ENCODE measurements around the gene PGM3. TPM values are rescaled to one million over a fixed set of nuclear protein-coding genes. Genes with fewer than 3 reads are reported as not detected.

The PGM3 gene
- total RNA-seq, 1 donor from 2014 or later: 42.6 TPM

DNA sequence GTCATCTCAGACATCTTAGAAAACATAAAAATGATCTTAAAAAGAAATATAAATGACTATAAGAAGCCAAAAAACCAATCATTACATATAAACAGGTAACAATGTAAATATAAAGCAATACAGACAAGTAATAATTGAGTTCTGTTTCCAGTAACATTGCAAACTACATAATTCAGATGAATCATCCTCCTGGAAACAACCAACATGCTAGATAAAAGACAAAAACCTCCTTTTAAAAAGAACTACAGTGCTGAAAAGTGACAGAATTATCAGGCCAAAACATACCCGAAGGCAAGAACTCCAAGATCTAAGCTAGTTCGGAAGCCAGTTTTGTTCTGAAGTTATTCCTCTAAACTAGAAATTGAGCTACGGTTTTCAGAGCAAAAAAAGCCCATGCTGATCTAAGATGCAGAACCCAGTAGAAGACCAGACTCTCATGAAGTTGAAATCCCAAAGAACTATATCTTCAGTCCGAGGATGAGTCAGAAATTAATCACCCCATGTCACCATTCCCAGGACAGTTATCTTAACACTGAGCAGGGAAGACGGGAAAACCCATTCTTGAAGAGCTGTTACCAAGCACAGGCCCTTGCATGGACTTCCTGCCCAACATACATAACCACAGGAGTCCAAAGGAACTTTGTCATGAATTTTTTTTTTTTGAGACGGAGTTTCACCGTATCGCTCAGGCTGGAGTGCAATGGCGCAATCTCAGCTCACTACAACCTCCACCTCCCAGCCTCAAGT lies 9.8 kb downstream of the PGM3 start:
- no peak for DNase-seq (ENCODE audit: extremely low read depth, low read depth, low spot score)

DNA sequence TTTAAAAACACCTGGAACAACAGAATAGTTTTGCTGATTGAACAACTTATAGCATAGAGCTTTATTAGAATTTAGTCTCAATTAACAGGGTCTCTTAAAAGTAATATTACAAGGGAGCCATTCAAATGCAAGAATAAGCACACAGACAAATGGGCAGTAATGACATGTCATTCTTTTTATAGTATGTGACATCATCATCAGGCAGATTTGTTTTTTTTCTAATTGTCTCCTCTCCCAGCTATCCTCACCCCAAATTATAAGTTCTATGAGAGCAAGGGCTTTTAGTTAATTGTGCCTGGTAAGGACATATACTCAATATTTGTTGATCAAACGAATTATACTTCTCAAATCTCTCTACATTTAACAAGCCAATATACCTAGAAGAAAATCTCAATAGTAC lies 11.0 kb downstream of the PGM3 start:
- DNase-seq (ENCODE audit: extremely low read depth, low read depth, low spot score): no peak

DNA sequence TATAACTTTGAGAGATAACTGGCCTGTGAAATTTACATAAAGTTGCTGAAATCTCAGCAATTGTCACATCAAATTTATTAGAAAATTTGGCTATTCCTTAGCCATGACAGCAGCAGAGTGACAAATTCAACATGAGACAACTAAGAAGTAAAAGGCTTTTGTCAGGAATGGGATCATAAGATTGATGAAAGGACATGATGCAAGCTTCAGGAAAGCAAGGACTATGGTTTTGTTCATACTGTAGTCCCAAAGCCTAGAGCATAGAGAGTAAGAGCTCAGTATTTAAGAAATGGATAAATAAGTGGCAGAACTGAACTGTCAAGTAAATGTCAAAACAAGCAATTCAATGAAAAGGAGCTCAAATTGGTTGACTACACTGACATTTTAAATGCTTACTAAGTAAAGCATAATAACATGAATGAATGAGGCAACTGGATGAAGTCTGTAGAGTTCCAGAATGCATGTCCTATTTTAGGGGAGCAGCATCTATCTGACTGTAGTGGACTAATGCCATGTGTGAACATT lies 12.6 kb downstream of the PGM3 start:
- DNase-seq (ENCODE audit: extremely low read depth, low read depth, low spot score): no peak

GRCh38 chr6:83176246-83176645 lies 16.8 kb downstream of the PGM3 start:
- DNase-seq (ENCODE audit: extremely low read depth, low read depth, low spot score): no peak

DNA sequence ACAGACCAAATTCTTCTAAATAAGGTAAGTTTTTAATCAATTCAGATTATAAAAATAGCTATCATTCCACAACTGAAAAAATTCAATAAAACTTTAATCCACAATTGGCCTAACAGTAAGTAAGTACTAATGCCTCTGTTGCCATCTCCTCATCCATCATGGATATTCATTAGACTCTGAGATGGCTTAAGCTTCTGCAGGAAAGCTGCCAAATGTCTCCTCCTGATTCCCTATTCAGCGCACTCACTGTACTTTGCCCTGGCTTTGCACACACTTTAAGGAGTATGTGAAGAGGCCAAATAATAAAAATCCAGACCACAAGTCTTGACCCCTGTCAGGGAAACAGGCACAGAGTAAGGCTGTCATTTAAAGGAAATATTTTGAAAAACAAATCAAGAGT lies 23.6 kb downstream of the PGM3 start:
- DNase-seq (ENCODE audit: extremely low read depth, low read depth, low spot score): no peak

GRCh38 chr6:83169106-83169505 lies 24.0 kb downstream of the PGM3 start:
- DNase-seq (ENCODE audit: extremely low read depth, low read depth, low spot score): no peak

- DNase-seq (ENCODE audit: extremely low read depth, low read depth, low spot score): no peak
Observed at GRCh38 chr6:83168556-83168955, 24.5 kb downstream of the PGM3 start.

GRCh38 chr6:83167726-83168278 lies 25.3 kb downstream of the PGM3 start:
- DNase-seq (ENCODE audit: extremely low read depth, low read depth, low spot score): no peak

- DNase-seq (ENCODE audit: extremely low read depth, low read depth, low spot score): no peak
Observed at GRCh38 chr6:83160167-83160566, 32.9 kb downstream of the PGM3 start.

DNA sequence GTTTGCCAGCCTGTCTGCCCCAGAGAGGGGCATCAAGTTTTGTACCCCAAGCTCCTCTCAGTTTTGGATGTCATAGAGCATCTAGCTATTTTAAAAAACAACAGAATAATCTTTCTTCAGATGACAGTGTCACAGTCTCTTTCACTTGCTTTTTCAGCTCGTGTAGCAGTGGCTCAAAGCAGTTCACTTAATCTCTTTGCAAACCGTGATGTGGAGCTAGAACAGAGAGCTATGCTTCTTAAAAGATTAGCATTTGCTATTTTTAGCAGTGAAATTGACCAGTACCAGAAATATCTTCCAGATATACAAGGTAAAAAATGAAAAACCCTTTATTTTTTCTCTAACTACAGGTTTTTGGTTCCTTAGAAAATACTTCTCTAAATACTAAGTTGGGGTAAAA lies 37.3 kb downstream of the PGM3 start:
- no peak for DNase-seq (ENCODE audit: extremely low read depth, low read depth, low spot score)

DNA sequence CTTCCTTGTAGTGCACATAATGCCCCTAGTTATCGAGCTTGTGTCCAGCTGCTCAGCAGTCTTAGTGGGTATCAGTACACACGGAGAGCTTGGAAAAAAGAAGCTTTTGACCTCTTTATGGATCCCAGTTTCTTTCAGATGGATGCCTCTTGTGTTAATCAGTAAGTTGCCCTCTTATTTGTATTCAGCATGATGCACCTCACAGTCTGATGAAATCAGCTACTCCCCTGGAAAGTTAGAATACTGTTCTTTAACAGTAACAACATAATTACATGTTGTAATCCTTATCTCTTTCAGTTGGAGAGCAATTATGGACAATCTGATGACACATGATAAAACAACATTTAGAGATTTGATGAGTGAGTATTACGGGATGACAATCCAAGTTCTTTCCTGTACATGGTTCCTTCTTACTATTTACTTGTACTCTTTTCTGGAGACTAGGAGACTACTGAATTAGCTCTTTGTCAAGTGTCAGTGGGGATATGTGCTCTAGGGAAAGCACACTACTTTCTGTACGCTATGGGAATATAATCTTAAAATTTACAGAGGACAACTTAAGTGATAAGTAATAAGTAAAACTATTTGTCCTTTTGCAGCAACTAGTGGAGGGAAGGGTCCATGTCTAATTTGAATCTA lies 39.1 kb downstream of the PGM3 start:
- no peak for DNase-seq (ENCODE audit: extremely low read depth, low read depth, low spot score)

GRCh38 chr6:83152913-83153312 lies 40.2 kb downstream of the PGM3 start:
- DNase-seq (ENCODE audit: extremely low read depth, low read depth, low spot score): no peak

DNA sequence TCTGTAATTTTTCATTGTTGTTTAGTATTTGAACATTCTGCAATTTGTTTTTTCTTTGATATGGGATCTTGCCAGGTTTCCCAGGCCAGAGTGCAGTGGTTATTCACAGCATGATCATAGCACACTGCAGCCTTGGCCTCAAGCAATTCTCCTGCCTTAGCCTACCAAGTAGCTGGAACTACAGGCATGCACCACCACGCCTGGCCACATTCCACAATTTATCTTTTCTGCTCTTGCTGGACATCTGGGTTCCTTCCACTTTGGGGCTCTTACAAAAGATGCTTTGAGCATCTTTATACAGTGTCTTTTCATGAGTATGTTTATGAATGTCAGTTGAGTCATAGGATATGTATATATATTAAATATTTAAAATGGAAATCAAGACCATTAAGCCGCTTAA lies 42.0 kb downstream of the PGM3 start:
- no peak for DNase-seq (ENCODE audit: extremely low read depth, low read depth, low spot score)

DNA sequence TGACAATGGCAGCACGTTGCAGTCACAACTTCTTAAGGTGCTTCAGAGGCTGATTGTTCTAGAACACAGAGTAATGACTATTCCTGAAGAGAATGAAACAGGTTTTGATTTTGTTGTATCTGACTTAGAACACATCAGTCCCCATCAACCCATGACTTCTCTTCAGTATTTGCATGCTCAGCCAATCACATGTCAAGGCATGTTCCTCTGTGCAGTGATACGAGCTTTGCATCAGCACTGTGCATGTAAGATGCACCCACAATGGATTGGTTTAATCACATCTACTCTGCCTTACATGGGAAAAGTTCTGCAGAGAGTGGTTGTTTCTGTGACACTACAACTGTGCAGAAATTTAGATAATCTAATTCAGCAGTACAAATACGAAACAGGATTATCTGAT lies 54.3 kb downstream of the PGM3 start:
- DNase-seq (ENCODE audit: extremely low read depth, low read depth, low spot score): no peak

DNA sequence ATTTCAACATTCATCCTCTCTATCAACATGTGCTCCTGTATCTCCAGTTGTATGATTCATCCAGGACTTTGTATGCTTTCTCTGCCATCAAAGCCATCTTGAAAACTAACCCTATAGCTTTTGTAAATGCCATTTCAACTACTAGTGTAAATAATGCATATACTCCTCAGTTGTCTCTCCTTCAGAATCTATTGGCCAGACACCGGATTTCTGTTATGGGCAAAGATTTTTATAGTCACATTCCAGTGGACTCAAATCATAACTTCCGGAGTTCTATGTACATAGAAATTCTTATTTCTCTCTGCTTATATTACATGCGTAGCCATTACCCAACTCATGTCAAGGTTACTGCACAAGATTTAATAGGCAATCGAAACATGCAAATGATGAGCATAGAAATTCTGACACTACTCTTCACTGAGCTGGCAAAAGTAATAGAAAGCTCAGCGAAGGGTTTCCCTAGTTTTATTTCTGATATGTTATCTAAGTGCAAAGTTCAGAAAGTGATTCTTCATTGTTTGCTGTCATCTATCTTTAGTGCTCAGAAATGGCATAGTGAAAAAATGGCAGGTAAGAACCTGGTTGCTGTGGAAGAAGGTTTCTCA lies 54.8 kb downstream of the PGM3 start:
- DNase-seq (ENCODE audit: extremely low read depth, low read depth, low spot score): no peak

DNA sequence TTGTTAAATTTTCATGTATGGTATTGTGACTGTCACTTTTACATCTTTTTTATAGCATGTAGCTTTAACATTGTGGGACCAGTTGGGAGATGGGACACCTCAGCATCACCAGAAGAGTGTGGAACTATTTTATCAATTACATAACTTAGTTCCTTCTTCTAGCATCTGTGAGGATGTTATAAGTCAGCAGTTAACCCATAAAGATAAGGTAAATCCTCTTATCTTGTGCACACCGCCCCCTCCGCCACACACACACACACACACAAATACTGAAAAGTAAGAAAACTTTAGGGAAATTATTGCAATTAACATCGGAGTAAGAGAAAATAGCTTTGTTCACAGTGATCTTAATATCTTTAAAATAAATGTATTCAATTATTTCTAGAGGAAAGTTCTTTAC lies 60.9 kb downstream of the PGM3 start:
- no peak for DNase-seq (ENCODE audit: extremely low read depth, low read depth, low spot score)

DNA sequence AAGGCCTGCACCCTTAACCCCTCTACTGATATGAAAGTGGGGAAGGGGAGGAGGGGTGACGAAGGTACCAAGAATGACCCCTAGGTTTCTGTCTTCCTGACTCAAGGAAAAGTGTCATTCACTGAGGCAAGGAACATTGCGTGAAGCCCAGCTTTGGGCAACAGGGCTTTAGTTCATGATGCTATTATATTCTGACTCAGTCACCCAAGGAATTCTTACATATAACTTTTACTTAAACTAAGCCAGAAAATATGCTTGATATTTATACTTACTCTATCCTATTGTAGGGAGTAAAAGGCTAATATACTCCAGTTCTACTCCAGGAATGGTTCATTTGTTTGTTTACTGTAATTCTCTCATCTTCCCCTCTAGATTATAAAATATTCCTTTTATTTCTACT lies 65.1 kb downstream of the PGM3 start:
- DNase-seq (ENCODE audit: extremely low read depth, low read depth, low spot score): no peak

GRCh38 chr6:83127258-83127657 lies 65.8 kb downstream of the PGM3 start:
- DNase-seq (ENCODE audit: extremely low read depth, low read depth, low spot score): no peak

- no peak for DNase-seq (ENCODE audit: extremely low read depth, low read depth, low spot score)
Observed at GRCh38 chr6:83126807-83127206, 66.3 kb downstream of the PGM3 start.

GRCh38 chr6:83126223-83126622 lies 66.8 kb downstream of the PGM3 start:
- no peak for DNase-seq (ENCODE audit: extremely low read depth, low read depth, low spot score)

DNA sequence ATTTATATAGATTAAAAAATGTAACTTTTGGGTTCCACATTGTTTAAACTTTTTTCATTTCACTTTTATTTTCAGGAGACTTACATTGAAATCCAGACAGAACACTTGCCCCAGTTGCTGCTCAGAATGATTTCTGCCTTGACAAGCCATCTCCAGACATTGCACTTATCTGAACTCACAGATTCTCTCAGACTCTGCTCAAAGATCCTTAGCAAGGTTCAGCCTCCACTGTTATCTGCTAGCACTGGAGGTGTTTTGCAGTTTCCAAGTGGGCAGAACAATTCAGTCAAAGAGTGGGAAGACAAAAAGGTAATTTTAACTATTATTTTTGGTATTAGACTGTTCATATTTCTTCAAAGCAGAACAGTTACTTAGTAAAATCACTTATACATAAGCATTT lies 67.6 kb downstream of the PGM3 start:
- DNase-seq (ENCODE audit: extremely low read depth, low read depth, low spot score): no peak

DNA sequence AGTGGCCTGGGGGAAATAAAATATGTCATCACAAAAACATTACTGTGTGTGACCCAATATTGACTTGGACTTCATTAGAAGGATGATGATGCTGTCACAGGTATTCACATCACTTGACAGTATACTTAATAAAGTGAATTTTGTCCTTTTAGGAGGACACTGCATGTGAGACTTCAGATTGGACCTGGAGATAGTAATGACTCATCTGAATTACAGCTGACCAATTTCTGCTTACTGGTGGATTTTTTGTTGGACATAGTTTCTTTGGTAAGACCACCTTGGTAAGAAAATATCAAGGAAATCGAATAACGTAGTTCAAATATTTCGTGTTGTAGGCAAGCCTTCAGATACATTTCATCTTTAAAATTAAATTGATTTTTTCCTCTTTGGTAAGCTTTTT lies 68.5 kb downstream of the PGM3 start:
- no peak for DNase-seq (ENCODE audit: extremely low read depth, low read depth, low spot score)
